NCI-H1436 treated with DMSO at 0.1 percent for 48 hours (cell line): ENCODE data around the gene DEPDC7.
A peak's percentile ranks its signal among the peaks of the same experiment; 100 is the strongest.
"Not testable (repeated sequence)": the region's sequence is repeated elsewhere in the genome, so short reads cannot be mapped to it uniquely, and the experiment has no call there.

Experiments
- DNase-seq: peaks from one replicate; lab custom pipeline; 2025; lab: John Stamatoyannopoulos, UW

The DEPDC7 gene

GRCh38 chr11:33025339-33025722 lies 9.7 kb downstream of the DEPDC7 start:
- no peak for DNase-seq

- DNase-seq: no peak
Measured at GRCh38 chr11:33027233-33027632, 11.6 kb downstream of the DEPDC7 start.

DNA sequence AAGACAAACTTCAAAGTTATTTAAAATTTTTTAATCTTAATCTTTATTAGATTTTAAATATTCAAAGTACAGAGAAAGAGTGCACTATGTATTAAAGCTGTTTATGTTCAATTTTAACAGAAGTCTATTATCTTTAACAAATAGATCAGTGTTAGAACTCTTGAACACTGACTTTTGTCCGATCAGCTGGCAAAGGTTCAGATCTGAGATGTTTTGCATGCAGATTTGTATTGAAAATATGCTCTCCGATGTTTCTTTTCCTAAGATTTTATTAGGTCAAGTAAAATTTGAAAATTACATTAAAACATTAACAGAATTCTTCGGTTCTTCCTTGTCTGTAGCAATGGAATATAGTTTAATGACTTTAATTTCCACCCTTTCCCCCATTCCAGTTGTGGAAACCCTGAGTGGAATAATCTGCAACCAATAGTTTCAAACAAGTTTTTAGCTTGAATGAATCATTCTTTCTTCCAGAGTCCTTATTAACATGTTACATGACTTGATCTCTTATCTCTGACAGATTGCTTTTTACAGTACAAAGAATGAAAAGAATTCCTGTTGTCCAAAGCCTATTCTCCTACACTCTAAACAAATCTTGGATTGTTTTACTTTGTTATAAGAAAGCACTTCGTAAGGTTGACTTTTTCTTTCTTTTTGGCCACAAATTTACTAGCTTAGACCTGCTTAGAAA lies 12.3 kb downstream of the DEPDC7 start:
- DNase-seq: no peak

DNA sequence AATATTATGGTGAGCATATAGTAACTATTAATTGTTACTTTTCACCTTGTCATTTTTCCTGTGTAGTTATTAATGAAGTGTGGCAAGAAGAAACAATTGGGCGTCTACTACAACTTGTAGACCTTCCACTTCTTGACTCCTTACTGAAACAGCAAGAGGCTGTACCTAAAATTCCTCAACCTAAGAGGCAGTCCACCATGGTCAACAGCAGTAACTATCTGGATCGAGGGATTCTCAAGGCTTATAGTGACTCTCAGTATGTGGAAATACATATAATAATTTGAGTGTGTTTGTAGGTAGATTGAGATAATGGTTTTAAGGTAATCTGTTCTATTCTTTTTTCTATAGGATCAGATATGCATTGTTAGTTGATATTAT lies 12.8 kb downstream of the DEPDC7 start:
- no peak for DNase-seq

- not testable (repeated sequence) for DNase-seq
Measured at GRCh38 chr11:33029218-33029617, 13.5 kb downstream of the DEPDC7 start.

- DNase-seq: no peak
Measured at GRCh38 chr11:33033493-33033892, 17.8 kb downstream of the DEPDC7 start.

DNA sequence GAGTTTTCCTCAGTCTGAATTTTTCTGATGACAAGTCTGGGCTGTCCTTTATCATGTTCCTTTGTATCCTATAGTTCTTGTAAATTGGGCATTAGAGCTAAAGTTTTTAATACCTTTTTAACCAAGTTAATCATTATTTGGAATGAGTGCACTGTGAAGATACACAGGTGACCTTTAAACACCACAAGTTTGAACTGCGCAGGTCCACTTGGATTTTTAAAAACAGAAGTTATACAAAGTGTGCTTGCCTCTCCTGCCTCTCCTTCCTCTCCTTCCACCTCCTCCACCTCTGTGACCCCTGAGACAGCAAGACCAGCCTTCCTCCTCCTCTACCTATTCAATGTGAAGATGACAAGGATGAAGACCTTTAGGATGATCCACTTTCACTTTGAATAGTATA lies 19.3 kb downstream of the DEPDC7 start:
- DNase-seq: no peak

DNA sequence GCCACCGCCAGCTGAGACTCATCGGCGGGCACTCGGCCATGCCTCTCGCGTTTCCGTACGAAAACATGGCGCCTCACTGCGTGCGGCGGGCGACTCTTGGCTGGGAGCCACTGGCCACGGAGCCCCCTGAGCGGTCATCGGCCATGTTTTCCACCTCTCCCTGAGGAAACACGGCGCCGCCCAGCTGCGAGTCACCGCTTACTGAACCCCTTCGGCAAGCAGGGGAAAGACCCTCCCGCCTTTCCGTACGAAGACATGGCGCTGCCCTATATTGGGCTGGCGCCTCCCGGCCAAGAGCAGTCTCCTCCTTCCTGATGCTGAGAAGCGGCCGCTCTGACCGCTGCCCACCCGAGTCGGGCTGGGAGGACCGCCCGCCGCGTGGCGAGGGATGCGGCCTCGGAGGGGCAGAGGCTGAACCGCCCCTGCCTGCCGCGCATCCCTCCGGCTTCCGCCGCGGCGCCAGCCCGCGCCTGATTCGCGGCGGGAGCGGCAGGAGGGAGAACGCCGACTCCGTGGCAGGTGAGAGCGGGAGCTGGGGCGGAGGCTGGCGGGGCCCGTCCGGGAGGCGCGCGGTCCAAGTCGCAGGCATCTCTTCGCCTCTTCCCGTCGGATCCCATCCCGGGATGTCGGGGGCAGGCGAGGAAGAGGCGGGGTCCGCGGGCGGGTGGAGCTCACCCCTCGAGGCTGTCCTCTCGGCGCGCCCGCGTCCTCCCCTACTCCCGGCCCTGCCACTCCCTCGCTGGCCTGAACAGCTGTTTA lies 23.8 kb downstream of the DEPDC7 start, which contains the start of gene TCP11L1:
TSS of gene TCP11L1 (plus strand) at position 299 of the 759 bp plus-strand sequence. CDS start 4,202 bp downstream, outside the sequence.
- DNase-seq: peak; percentile 54

GRCh38 chr11:33040033-33040861 lies 24.6 kb downstream of the DEPDC7 start:
- no peak for DNase-seq

DNA sequence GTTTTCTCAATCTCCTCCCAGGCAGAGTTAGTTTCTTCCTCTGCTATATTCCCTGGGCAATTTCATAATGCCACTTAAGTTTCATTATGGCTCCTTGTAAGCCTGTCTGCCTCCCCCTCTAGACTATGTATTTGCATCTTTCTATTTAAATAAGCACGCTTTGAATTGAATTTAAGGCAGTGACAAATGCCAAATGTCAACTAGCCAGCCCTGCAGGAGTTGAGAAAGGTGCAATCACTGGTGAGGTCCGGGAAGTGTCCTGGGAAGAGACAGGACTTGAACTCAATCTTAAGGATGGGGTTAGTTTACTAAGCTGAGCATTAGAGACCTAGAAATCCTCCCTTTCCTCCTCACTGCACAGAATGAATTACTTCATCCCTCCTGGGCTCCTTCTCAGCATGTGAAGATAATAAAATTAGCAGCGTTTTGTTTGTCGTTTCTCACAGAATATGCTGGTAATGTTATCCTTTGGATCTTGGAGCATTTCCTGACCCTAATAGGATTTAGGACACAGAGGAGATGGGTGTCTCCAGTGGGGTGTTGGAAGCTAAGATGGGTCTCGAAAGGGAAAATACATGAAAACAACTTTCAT lies 25.3 kb downstream of the DEPDC7 start:
- DNase-seq: peak; percentile 6

DNA sequence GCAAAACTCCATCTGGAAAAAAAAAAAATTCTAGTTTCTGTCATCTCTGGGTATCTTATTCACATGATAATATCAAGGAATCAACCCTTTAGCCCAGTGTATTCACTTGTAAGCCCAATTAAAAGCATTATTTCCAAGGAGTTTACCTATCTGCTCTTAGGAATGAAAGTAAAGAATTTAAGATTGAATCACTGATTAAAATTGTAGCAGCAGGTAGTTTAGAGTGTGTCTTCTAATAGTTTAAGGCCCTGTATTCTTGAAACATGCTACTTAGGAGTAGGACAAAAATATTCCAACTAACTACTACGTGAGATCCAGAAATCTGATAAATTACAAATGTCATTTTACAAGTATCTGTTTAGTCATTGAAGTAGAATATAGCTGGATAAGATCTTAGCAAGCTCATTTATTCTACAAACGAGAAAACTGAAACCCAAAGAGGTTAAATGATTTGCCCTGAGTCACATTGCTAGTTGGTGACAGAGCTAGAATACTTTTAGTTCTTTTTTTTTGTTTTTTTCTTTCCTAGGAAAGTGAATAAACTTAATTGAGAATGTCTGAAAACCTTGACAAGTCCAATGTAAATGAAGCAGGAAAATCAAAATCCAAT lies 27.6 kb downstream of the DEPDC7 start:
- no peak for DNase-seq

DNA sequence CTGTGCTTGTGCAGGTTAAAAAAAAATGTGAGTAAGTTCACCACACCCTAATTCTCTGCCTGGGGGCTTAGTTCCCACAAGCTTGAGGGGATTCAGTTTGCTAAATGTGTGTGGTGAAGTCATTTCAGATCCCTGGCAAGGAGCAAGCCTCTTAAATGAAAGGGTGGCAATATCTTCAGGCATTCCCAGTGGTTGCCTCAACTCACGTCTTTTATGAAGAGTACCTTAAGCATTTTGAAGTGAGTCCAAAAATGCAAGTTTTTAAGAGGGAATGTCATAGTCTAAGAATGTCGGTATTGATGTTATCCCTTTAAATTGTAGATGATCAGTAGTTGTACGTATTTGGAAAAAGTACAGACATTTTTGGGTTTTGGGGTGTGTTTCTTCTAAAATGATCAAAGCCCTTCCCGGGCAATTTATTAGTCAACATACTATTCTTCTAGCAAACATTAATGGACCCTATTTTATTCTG lies 28.6 kb downstream of the DEPDC7 start:
- no peak for DNase-seq

GRCh38 chr11:33045551-33046255 lies 30.0 kb downstream of the DEPDC7 start:
- no peak for DNase-seq

- not testable (repeated sequence) for DNase-seq
Measured at GRCh38 chr11:33048701-33049100, 33.0 kb downstream of the DEPDC7 start.

GRCh38 chr11:33049565-33050408 lies 34.1 kb downstream of the DEPDC7 start:
- DNase-seq: not testable (repeated sequence)

GRCh38 chr11:33052231-33052630 lies 36.6 kb downstream of the DEPDC7 start:
- DNase-seq: no peak

DNA sequence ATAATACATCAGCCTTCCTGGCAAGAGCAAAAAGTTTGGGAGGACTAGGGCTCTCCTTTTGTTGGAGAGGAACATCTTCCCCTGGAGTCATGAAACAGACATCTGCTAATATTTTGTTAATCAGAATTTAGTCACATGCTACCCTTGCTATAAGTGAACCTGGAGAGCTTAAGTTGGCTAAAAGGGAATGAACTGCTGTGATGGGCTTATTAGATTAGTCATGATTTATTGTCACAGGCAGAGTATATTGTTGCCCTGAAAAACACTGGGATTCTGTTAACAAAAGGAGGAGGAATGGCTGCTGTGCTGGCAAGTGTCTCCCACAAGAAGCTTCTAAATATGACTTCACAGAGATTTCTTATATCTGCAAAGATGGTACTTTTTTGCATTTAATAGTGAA lies 39.7 kb downstream of the DEPDC7 start:
- DNase-seq: no peak

- no peak for DNase-seq
Measured at GRCh38 chr11:33057284-33057683, 41.6 kb downstream of the DEPDC7 start.

DNA sequence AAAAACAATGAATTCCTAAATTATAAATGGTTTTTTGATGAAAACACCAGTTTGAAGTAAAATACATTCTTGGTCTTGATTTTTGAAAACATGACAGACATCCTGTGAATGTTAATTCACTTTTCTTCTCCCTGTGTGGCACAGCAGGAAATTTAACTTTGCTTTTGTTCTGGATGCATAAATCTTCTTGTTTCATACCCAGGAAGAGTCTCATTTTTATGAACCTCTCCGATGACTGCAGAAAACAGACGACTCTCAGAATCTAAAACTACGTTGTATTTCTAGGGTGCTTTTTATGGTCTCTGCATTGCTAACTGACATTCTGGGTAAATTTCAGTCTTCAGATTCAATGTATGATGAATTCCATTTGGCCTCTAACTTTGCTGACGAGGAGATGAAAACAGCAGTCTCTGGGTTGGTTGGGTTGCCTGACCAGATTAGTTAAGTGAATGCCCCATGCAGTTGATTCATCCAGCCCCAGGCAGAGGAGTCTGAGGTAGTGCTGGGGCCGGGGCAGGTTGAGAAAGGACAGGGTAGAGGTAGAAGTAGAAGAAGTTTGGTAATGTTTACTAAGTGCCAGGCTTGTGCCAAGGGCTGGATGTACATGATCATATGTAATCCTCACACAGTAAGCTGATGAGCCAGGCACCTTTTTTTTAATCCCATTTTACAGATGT lies 43.8 kb downstream of the DEPDC7 start:
- DNase-seq: no peak
